ENCODE data around the gene OR52E1.

Gene OR52E1

GRCh38 chr11:5102246-5102645 is 32.9 kb downstream of the OR52E1 start:
- TF ChIP-seq CTCF (conservative IDR thresholded peaks at IDR 0.05; ENCODE audit: control insufficient read depth, insufficient read depth, low read depth, low read length) = no peak
- no peak overlapping the region for H3K4me3 ChIP-seq (ENCODE audit: control insufficient read depth, low read depth, low read length)
- DNase-seq (ENCODE audit: low read depth) = no peak

- DNase-seq (ENCODE audit: low read depth) = no peak
- no peak for TF ChIP-seq CTCF (conservative IDR thresholded peaks at IDR 0.05; ENCODE audit: control insufficient read depth, insufficient read depth, low read depth, low read length)
- no peak overlapping the region for H3K4me3 ChIP-seq (ENCODE audit: control insufficient read depth, low read depth, low read length)
Observed at GRCh38 chr11:5103066-5103465, 33.7 kb downstream of the OR52E1 start.

DNA sequence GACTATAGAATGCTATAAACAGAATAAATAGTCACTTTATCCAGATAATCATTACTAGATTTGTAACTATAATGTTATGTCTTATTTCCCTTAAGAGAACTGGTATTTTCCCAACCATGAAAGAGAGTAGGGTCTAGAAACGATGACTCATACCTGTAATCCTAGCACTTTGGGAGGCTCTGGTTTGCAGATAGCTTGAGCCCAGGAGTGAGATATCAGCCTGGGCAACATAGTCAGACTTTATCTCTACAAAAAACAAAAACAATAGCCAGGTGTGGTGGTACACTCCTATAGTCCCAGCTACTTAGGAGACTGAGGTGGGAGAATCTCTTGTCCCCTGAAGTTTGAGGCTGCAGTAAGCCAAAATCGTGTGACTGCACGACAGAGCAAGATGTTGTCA is 37.9 kb downstream of the OR52E1 start:
- no peak for DNase-seq (ENCODE audit: low read depth)
- no peak for TF ChIP-seq CTCF (conservative IDR thresholded peaks at IDR 0.05; ENCODE audit: control insufficient read depth, insufficient read depth, low read depth, low read length)

GRCh38 chr11:5115339-5115738 is 46.0 kb downstream of the OR52E1 start:
- H3K4me3 ChIP-seq (ENCODE audit: control insufficient read depth, low read depth, low read length) = no peak overlapping the region
- no peak for TF ChIP-seq CTCF (conservative IDR thresholded peaks at IDR 0.05; ENCODE audit: control insufficient read depth, insufficient read depth, low read depth, low read length)
- no peak for DNase-seq (ENCODE audit: low read depth)

More for the DNA sequence above, 37.9 kb downstream of the OR52E1 start:
- H3K4me3 ChIP-seq (ENCODE audit: control insufficient read depth, low read depth, low read length) = no peak overlapping the region

- no peak overlapping the region for H3K4me3 ChIP-seq (ENCODE audit: control insufficient read depth, low read depth, low read length)
- TF ChIP-seq CTCF (conservative IDR thresholded peaks at IDR 0.05; ENCODE audit: control insufficient read depth, insufficient read depth, low read depth, low read length) = no peak
- DNase-seq (ENCODE audit: low read depth) = no peak
Observed at GRCh38 chr11:5117588-5117987, 48.2 kb downstream of the OR52E1 start.

- DNase-seq (ENCODE audit: low read depth) = no peak
- TF ChIP-seq CTCF (conservative IDR thresholded peaks at IDR 0.05; ENCODE audit: control insufficient read depth, insufficient read depth, low read depth, low read length) = no peak
- no peak overlapping the region for H3K4me3 ChIP-seq (ENCODE audit: control insufficient read depth, low read depth, low read length)
Observed at GRCh38 chr11:5118893-5119292, 49.5 kb downstream of the OR52E1 start.
